Astrocyte (in vitro differentiated cells and primary cell): ENCODE results near the gene BTBD10.

Source experiments
- CTCF ChIP-seq: IDR thresholded peaks from 2 replicates; pipeline ENCODE4 v1.5.1; 2011; ENCODE audit warnings: low read depth, mild to moderate bottlenecking, inconsistent platforms, low read length, moderate library complexity; ENCODE audit not compliant: insufficient read depth
- EZH2 ChIP-seq: IDR thresholded peaks from 2 replicates; pipeline ENCODE4 v1.6.1; 2012; ENCODE audit warnings: mild to moderate bottlenecking, low read length, inconsistent platforms; ENCODE audit not compliant: insufficient read depth

GRCh38 chr11:13473013-13473722 is 10.1 kb upstream of the BTBD10 start:
- no peak for TF ChIP-seq CTCF
- no peak for TF ChIP-seq EZH2
